ENCODE results near the gene DEXI.

GRCh38 chr16:10932959-10933710 lies 9.1 kb downstream of the DEXI start:
- TF ChIP-seq GATA2 (IDR thresholded peaks at IDR 0.05; ENCODE audit: low read depth, low read length), result no peak
- no peak for TF ChIP-seq GATA3 (IDR thresholded peaks at IDR 0.05; ENCODE audit: low read depth, low read length)

All from SH-SY5Y (cell line).